Neural cell (in vitro differentiated cells): ENCODE measurements around the gene HUNK. TPM values are rescaled to one million over a fixed set of nuclear protein-coding genes. Genes with fewer than 3 reads are reported as not detected.

Experiments used
- H2AFZ ChIP-seq: fragments of 200-600, 300-800 bp; sonication (generic), shearing (Covaris generic); 2 replicates; pipeline ENCODE4 v1.6.0; 2014; ENCODE audit warnings: low read depth, mild to moderate bottlenecking, antibody characterized with exemption, low read length, moderate library complexity
- H3F3A ChIP-seq: fragments of 200-600 bp; shearing (Covaris generic); 2 replicates; pipeline ENCODE4 v1.6.1; 2016; ENCODE audit warnings: mild to moderate bottlenecking, moderate library complexity, mixed read lengths, antibody characterized with exemption, low read length; ENCODE audit not compliant: insufficient read depth, poor library complexity, severe bottlenecking
- H3K27ac ChIP-seq: fragments of 200-600, 300-800 bp; sonication (generic), shearing (Covaris generic); 2 replicates; pipeline ENCODE4 v1.5.1; 2014; ENCODE audit warnings: mild to moderate bottlenecking, low read length, moderate library complexity
- H3K27me3 ChIP-seq: fragments of 300-800, 200-600 bp; sonication (generic), shearing (Covaris generic); 2 replicates; pipeline ENCODE4 v1.6.0; 2014; ENCODE audit warnings: mild to moderate bottlenecking, low read depth, low read length, moderate library complexity; ENCODE audit not compliant: insufficient read depth
- H3K36me3 ChIP-seq: fragments of 300-800, 200-600 bp; sonication (generic), shearing (Covaris generic); 2 replicates; pipeline ENCODE4 v1.5.1; 2014; ENCODE audit warnings: mild to moderate bottlenecking, antibody characterized with exemption, low read length, moderate library complexity; ENCODE audit not compliant: insufficient read depth
- H3K4me2 ChIP-seq: fragments of 300-800, 200-600 bp; sonication (generic), shearing (Covaris generic); 2 replicates; pipeline ENCODE4 v1.6.0; 2014; ENCODE audit warnings: mild to moderate bottlenecking, low read length
- H3K4me3 ChIP-seq: fragments of 300-800, 200-600 bp; sonication (generic), shearing (Covaris generic); 2 replicates; pipeline ENCODE4 v1.5.1; 2014; ENCODE audit warnings: mild to moderate bottlenecking, low read length, moderate library complexity
- H3K79me2 ChIP-seq: fragments of 200-600 bp; shearing (Covaris generic); replicated peaks from 2 replicates; pipeline ENCODE4 v1.6.0; 2014; ENCODE audit warnings: mild to moderate bottlenecking, low read length, moderate library complexity; ENCODE audit not compliant: insufficient read depth
- H3K9ac ChIP-seq: fragments of 300-800, 200-600 bp; sonication (generic), shearing (Covaris generic); 2 replicates; pipeline ENCODE4 v1.6.1; 2016; ENCODE audit warnings: mild to moderate bottlenecking, low read length, mixed read lengths
- H3K9me2 ChIP-seq: fragments of 200-600 bp; shearing (Covaris generic); 2 replicates; pipeline ENCODE4 v1.6.1; 2016; ENCODE audit warnings: mild to moderate bottlenecking, low read length, mixed read lengths; ENCODE audit not compliant: insufficient read depth
- H3K9me3 ChIP-seq: fragments of 200-600, 300-800 bp; sonication (generic), shearing (Covaris generic); 2 replicates; pipeline ENCODE4 v1.6.1; 2016; ENCODE audit warnings: mild to moderate bottlenecking, mixed run types, low read length, moderate library complexity, mixed read lengths
- H4K20me1 ChIP-seq: fragments of 200-600 bp; shearing (Covaris generic); 2 replicates; pipeline ENCODE4 v1.6.1; 2016; ENCODE audit warnings: mild to moderate bottlenecking, mixed run types; ENCODE audit not compliant: insufficient read depth
- EP300 ChIP-seq: fragments of 450-650 bp; conservative IDR thresholded peaks from 2 replicates; pipeline ENCODE4 v1.6.1; 2014; ENCODE audit warnings: antibody characterized with exemption, mild to moderate bottlenecking, moderate library complexity; ENCODE audit not compliant: poor library complexity, severe bottlenecking
- EZH2 ChIP-seq: fragments of 200-600, 300-800 bp; shearing (Covaris generic), sonication (generic); IDR thresholded peaks from 2 replicates; pipeline ENCODE4 v1.6.1; 2014; ENCODE audit warnings: antibody characterized with exemption, low read length, borderline replicate concordance, mild to moderate bottlenecking; ENCODE audit not compliant: insufficient read depth, poor library complexity, severe bottlenecking
- MXI1 ChIP-seq: fragments of 450-650 bp; conservative IDR thresholded peaks from 2 replicates; pipeline ENCODE4 v1.6.1; 2014; ENCODE audit warnings: antibody characterized with exemption, mild to moderate bottlenecking; ENCODE audit not compliant: poor library complexity, severe bottlenecking
- POLR2AphosphoS5 ChIP-seq: IDR thresholded peaks from 2 replicates; pipeline ENCODE4 v1.6.1; 2012
- RAD21 ChIP-seq: fragments of 450-650 bp; conservative IDR thresholded peaks from 2 replicates; pipeline ENCODE4 v1.6.1; 2014; ENCODE audit warnings: antibody characterized with exemption, mild to moderate bottlenecking, moderate library complexity
- SMC3 ChIP-seq: fragments of 450-650 bp; conservative IDR thresholded peaks from 2 replicates; pipeline ENCODE4 v1.6.1; 2014; ENCODE audit warnings: antibody characterized with exemption, mild to moderate bottlenecking, moderate library complexity; ENCODE audit not compliant: poor library complexity
- TAF1 ChIP-seq: IDR thresholded peaks from 2 replicates; pipeline ENCODE4 v1.6.1; 2012; ENCODE audit warnings: low read depth
- polyA plus RNA-seq: library from polyadenylated mRNA; depleted of rRNA; stranded (reverse); fragments of >200 nt; gene quantifications from 2 replicates; pipeline ENCODE4 v1.2.3, GENCODE V29; 2014
- TF ChIP-seq, protein P1 (sequence below): fragments of 450-650 bp; IDR thresholded peaks from 2 replicates; pipeline ENCODE4 v1.5.1; 2014; ENCODE audit warnings: antibody characterized with exemption, mild to moderate bottlenecking, moderate library complexity; ENCODE audit not compliant: poor library complexity, severe bottlenecking
- TF ChIP-seq, protein P2 (sequence below): IDR thresholded peaks from 2 replicates; pipeline ENCODE4 v1.6.1; 2012; ENCODE audit warnings: borderline replicate concordance

Gene HUNK
- polyA plus RNA-seq, 1 donor from 2014 or later: 9.3 TPM

DNA sequence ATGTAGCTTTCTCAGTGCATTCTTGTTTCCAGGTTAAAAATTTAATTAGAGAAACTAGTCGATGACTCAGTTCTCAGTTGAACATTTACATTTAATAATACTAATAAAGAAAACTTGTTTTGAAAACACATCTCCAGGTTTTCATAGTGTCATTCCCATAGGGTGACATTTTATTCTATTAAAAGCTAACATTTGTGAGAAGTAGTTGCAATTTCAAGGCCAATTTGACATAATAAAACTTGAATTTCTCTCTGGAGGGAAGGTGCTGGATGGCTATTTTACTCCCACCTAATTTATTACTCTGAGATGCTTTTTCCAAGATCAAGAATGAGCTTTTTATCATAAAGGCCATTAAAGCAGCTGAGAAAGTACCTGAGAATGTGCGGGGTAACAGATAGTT, 16.6 kb downstream of the HUNK start:
- Histone ChIP-seq H3K9ac (no peak overlapping the region), H3K27ac (no peak overlapping the region), H3K4me2 (no peak overlapping the region), H2AFZ (no peak overlapping the region), H3K36me3 (no peaks in the 10 kb centered on the region), H3F3A (no peaks in the 10 kb centered on the region), H3K79me2 (no peaks in the 10 kb centered on the region), H4K20me1 (no peaks in the 10 kb centered on the region), H3K27me3 (no peaks in the 10 kb centered on the region), H3K4me3 (no peak overlapping the region), H3K9me3 (no peaks in the 10 kb centered on the region), H3K9me2 (no peaks in the 10 kb centered on the region)
- TF ChIP-seq TAF1 (no peak), POLR2AphosphoS5 (no peak), EZH2 (no peak), EP300 (no peak), SMC3 (no peak), MXI1 (no peak)
- TF ChIP-seq, protein P1, sequence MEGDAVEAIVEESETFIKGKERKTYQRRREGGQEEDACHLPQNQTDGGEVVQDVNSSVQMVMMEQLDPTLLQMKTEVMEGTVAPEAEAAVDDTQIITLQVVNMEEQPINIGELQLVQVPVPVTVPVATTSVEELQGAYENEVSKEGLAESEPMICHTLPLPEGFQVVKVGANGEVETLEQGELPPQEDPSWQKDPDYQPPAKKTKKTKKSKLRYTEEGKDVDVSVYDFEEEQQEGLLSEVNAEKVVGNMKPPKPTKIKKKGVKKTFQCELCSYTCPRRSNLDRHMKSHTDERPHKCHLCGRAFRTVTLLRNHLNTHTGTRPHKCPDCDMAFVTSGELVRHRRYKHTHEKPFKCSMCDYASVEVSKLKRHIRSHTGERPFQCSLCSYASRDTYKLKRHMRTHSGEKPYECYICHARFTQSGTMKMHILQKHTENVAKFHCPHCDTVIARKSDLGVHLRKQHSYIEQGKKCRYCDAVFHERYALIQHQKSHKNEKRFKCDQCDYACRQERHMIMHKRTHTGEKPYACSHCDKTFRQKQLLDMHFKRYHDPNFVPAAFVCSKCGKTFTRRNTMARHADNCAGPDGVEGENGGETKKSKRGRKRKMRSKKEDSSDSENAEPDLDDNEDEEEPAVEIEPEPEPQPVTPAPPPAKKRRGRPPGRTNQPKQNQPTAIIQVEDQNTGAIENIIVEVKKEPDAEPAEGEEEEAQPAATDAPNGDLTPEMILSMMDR: no peak

DNA sequence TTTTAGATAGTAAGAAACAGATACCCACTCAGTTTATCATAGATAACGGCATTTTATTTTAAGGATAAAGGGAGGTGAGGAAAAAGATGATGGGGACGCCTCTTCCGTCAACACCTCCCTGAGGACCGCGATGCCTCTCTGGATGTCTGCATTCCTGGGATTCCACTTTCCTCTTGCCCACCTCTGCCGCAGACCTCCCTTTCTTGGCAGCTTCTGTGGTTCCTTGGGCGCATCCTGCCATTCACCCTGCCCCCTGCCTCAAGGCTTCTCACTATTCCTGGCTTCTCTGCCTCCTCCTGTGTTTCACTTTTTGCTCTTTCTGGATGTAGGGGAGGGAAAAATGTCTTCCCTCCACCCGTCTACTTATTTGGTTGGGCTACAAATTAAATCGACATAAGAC, 19.9 kb downstream of the HUNK start:
- H4K20me1 ChIP-seq: no peaks in the 10 kb centered on the region
- no peaks in the 10 kb centered on the region for H3K79me2 ChIP-seq
- no peaks in the 10 kb centered on the region for H3K36me3 ChIP-seq
- no peaks in the 10 kb centered on the region for H3K27me3 ChIP-seq
- no peaks in the 10 kb centered on the region for H3F3A ChIP-seq
- no peak overlapping the region for H3K27ac ChIP-seq
- no peak overlapping the region for H3K9ac ChIP-seq
- no peak overlapping the region for H3K4me2 ChIP-seq
- TF ChIP-seq MXI1 (no peak), POLR2AphosphoS5 (no peak), RAD21 (no peak)
- TF ChIP-seq, protein P1: no peak
- H2AFZ ChIP-seq: no peak overlapping the region
- no peak overlapping the region for H3K4me3 ChIP-seq
- no peaks in the 10 kb centered on the region for H3K9me2 ChIP-seq
- H3K9me3 ChIP-seq: no peaks in the 10 kb centered on the region

- Histone ChIP-seq H4K20me1 (no peaks in the 10 kb centered on the region), H3K9ac (no peak overlapping the region), H3K4me3 (no peak overlapping the region), H3K9me3 (no peaks in the 10 kb centered on the region), H3K27ac (no peak overlapping the region), H3K79me2 (no peaks in the 10 kb centered on the region), H3K36me3 (no peaks in the 10 kb centered on the region), H2AFZ (no peak overlapping the region), H3K27me3 (no peaks in the 10 kb centered on the region), H3K9me2 (no peaks in the 10 kb centered on the region), H3F3A (no peaks in the 10 kb centered on the region), H3K4me2 (no peak overlapping the region)
- TF ChIP-seq SMC3 (no peak), POLR2AphosphoS5 (no peak), EP300 (no peak), EZH2 (no peak), MXI1 (no peak), TAF1 (no peak), RAD21 (no peak)
- TF ChIP-seq, protein P1: no peak
- TF ChIP-seq, protein P2, sequence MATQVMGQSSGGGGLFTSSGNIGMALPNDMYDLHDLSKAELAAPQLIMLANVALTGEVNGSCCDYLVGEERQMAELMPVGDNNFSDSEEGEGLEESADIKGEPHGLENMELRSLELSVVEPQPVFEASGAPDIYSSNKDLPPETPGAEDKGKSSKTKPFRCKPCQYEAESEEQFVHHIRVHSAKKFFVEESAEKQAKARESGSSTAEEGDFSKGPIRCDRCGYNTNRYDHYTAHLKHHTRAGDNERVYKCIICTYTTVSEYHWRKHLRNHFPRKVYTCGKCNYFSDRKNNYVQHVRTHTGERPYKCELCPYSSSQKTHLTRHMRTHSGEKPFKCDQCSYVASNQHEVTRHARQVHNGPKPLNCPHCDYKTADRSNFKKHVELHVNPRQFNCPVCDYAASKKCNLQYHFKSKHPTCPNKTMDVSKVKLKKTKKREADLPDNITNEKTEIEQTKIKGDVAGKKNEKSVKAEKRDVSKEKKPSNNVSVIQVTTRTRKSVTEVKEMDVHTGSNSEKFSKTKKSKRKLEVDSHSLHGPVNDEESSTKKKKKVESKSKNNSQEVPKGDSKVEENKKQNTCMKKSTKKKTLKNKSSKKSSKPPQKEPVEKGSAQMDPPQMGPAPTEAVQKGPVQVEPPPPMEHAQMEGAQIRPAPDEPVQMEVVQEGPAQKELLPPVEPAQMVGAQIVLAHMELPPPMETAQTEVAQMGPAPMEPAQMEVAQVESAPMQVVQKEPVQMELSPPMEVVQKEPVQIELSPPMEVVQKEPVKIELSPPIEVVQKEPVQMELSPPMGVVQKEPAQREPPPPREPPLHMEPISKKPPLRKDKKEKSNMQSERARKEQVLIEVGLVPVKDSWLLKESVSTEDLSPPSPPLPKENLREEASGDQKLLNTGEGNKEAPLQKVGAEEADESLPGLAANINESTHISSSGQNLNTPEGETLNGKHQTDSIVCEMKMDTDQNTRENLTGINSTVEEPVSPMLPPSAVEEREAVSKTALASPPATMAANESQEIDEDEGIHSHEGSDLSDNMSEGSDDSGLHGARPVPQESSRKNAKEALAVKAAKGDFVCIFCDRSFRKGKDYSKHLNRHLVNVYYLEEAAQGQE: no peak
These were observed 21.1 kb downstream of the HUNK start for GRCh38 chr21:31893851-31894415.
